SK-N-SH (cell line): Measurements from ENCODE around the gene CHCHD6. TPM values are rescaled to one million over a fixed set of nuclear protein-coding genes. Genes with fewer than 3 reads are reported as not detected.

Experiments
- CTCF ChIA-PET: fragments of 300-600, 350-600 bp; formaldehyde crosslinking; extraction: SDS; loops from one replicate; lab custom pipeline; 2021; lab: Yijun Ruan, JAX
- POLR2A ChIA-PET: fragments of 350-600 bp; sonication (Branson Sonifier 250); formaldehyde crosslinking; extraction: SDS; loops from one replicate; lab custom pipeline; 2020; ENCODE audit warnings: antibody characterized with exemption, inconsistent platforms; lab: Yijun Ruan, JAX
- DNase-seq: peaks from one replicate; pipeline ENCODE4 v3.0.0; 2012
- H2AFZ ChIP-seq: fragments of 200-600 bp; sonication (generic); 2 replicates; pipeline ENCODE4 v1.8.1; 2016; ENCODE audit warnings: antibody characterized with exemption, mild to moderate bottlenecking, low read depth
- H3F3A ChIP-seq: fragments of 200-600 bp; sonication (generic); replicated peaks from 2 replicates; pipeline ENCODE3; 2016; ENCODE audit warnings: antibody characterized with exemption, mild to moderate bottlenecking; ENCODE audit not compliant: insufficient read depth
- H3K27ac ChIP-seq, 2 experiments: fragments of 200-500 bp in 1 of 2; fragments of 200-600 bp in 1 of 2; sonication (Bioruptor generic) in 1 of 2; sonication (generic), shearing (Covaris generic) in 1 of 2; 2 replicates each; pipeline versions ENCODE4 v1.5.1 to v1.6.1; 2014 to 2016; ENCODE audit warnings: low read depth in 2 of 2, inconsistent platforms in 1 of 2, low read length in 1 of 2, mild to moderate bottlenecking in 1 of 2, mixed read lengths in 1 of 2
- H3K27me3 ChIP-seq: fragments of 200-600 bp; sonication (generic), shearing (Covaris generic); 2 replicates; pipeline ENCODE4 v1.6.1; 2016; ENCODE audit warnings: mixed run types; ENCODE audit not compliant: insufficient read depth
- H3K36me3 ChIP-seq, 2 experiments: fragments of 200-500 bp in 1 of 2; fragments of 200-600 bp in 1 of 2; sonication (Bioruptor generic) in 1 of 2; sonication (generic) in 1 of 2; replicated peaks in 1 of 2; 2 replicates each; pipeline versions ENCODE3 to v1.5.1; 2014 to 2016; ENCODE audit warnings: low read length in 1 of 2, mild to moderate bottlenecking in 1 of 2; ENCODE audit not compliant: insufficient read depth in 2 of 2, control insufficient read depth in 1 of 2
- H3K4me1 ChIP-seq, 2 experiments: fragments of 200-500 bp in 1 of 2; fragments of 200-600 bp in 1 of 2; sonication (Bioruptor generic) in 1 of 2; sonication (generic), shearing (Covaris generic) in 1 of 2; 2 replicates each; pipeline versions ENCODE4 v1.5.1 to v1.6.1; 2014 to 2016; ENCODE audit warnings: low read depth in 1 of 2, low read length in 1 of 2, mixed run types in 1 of 2; ENCODE audit not compliant: insufficient read depth in 2 of 2, control insufficient read depth in 1 of 2
- H3K4me2 ChIP-seq: fragments of 200-600 bp; sonication (generic), shearing (Covaris generic); 2 replicates; pipeline ENCODE4 v1.6.1; 2017; ENCODE audit warnings: mixed run types
- H3K4me3 ChIP-seq, 2 experiments: fragments of 200-500 bp in 1 of 2; fragments of 200-600 bp in 1 of 2; sonication (Bioruptor generic) in 1 of 2; sonication (generic), shearing (Covaris generic) in 1 of 2; 2 replicates each; pipeline versions ENCODE4 v1.5.1 to v1.8.1; 2014 to 2016; ENCODE audit warnings: low read depth in 2 of 2, inconsistent platforms in 1 of 2, low read length in 1 of 2, mild to moderate bottlenecking in 1 of 2, mixed read lengths in 1 of 2, moderate library complexity in 1 of 2
- H3K79me2 ChIP-seq: fragments of 200-600 bp; sonication (generic); 2 replicates; pipeline ENCODE4 v1.8.1; 2017; ENCODE audit warnings: mild to moderate bottlenecking; ENCODE audit not compliant: insufficient read depth
- H3K9ac ChIP-seq: fragments of 200-600 bp; sonication (generic); 2 replicates; pipeline ENCODE4 v1.6.1; 2017; ENCODE audit warnings: mixed run types
- H3K9me2 ChIP-seq: fragments of 200-600 bp; sonication (generic); 2 replicates; pipeline ENCODE4 v1.6.1; 2017; ENCODE audit warnings: mixed run types
- H3K9me3 ChIP-seq: fragments of 200-600 bp; sonication (generic); 2 replicates; pipeline ENCODE4 v1.6.1; 2017; ENCODE audit warnings: mixed run types, mild to moderate bottlenecking, moderate library complexity
- H4K20me1 ChIP-seq: fragments of 200-600 bp; sonication (generic); 2 replicates; pipeline ENCODE4 v1.6.1; 2017; ENCODE audit warnings: mild to moderate bottlenecking, mixed run types; ENCODE audit not compliant: insufficient read depth
- CHD2 ChIP-seq: fragments of 150-350 bp; IDR thresholded peaks from 2 replicates; pipeline ENCODE4 v1.6.1; 2018; ENCODE audit warnings: low read length; ENCODE audit not compliant: partially characterized antibody
- CTCF ChIP-seq: fragments of 200-600 bp; sonication (generic); IDR thresholded peaks from 2 replicates; pipeline ENCODE4 v1.6.1; 2017; ENCODE audit warnings: antibody characterized with exemption, mild to moderate bottlenecking, moderate library complexity
- EP300 ChIP-seq, 2 experiments: IDR thresholded peaks; 2 replicates each; pipeline versions ENCODE4 v1.4.0 to v1.6.1; 2012; ENCODE audit warnings: borderline replicate concordance in 1 of 2, low read depth in 1 of 2, low read length in 1 of 2
- EZH2phosphoT487 ChIP-seq: fragments of 200-600 bp; sonication (generic); IDR thresholded peaks from 2 replicates; pipeline ENCODE4 v1.6.1; 2017; ENCODE audit warnings: low read depth, mixed run types, mild to moderate bottlenecking, antibody characterized with exemption, moderate library complexity, borderline replicate concordance
- FOXM1 ChIP-seq: IDR thresholded peaks from 2 replicates; pipeline ENCODE4 v1.4.0; 2012; ENCODE audit warnings: low read depth, mild to moderate bottlenecking
- GABPA ChIP-seq: IDR thresholded peaks from 2 replicates; pipeline ENCODE4 v1.4.0; 2012; ENCODE audit warnings: low read depth, mild to moderate bottlenecking
- GATA2 ChIP-seq: sonication (generic); formaldehyde crosslinking; IDR thresholded peaks from 2 replicates; pipeline ENCODE4 v1.5.0; 2020; ENCODE audit warnings: mild to moderate bottlenecking, missing genetic modification reagents
- IRF3 ChIP-seq: fragments of 150-350 bp; IDR thresholded peaks from 2 replicates; pipeline ENCODE4 v1.6.1; 2016; ENCODE audit warnings: mild to moderate bottlenecking, low read depth, low read length
- NRF1 ChIP-seq: IDR thresholded peaks from 2 replicates; pipeline ENCODE4 v1.6.1; 2012; ENCODE audit warnings: low read depth, mild to moderate bottlenecking, low read length
- PBX3 ChIP-seq: IDR thresholded peaks from 2 replicates; pipeline ENCODE4; 2012
- RCOR1 ChIP-seq: fragments of 150-350 bp; IDR thresholded peaks from 2 replicates; pipeline ENCODE4 v1.6.1; 2017; ENCODE audit warnings: antibody characterized with exemption, low read length
- REST ChIP-seq: IDR thresholded peaks from 2 replicates; pipeline ENCODE4 v1.6.1; 2012; ENCODE audit warnings: mild to moderate bottlenecking, low read depth, low read length, moderate library complexity
- SIN3A ChIP-seq: IDR thresholded peaks from 2 replicates; pipeline ENCODE4 v1.6.1; 2012; ENCODE audit warnings: low read depth, mild to moderate bottlenecking, low read length, moderate library complexity, borderline replicate concordance
- SMC3 ChIP-seq: IDR thresholded peaks from 2 replicates; pipeline ENCODE4 v1.6.1; 2012; ENCODE audit warnings: low read depth, low read length, improper control_type of control experiment
- TEAD4 ChIP-seq: IDR thresholded peaks from 2 replicates; pipeline ENCODE4 v1.4.0; 2012; ENCODE audit warnings: mild to moderate bottlenecking, borderline replicate concordance; ENCODE audit not compliant: insufficient read depth
- USF1 ChIP-seq: IDR thresholded peaks from 2 replicates; pipeline ENCODE4 v1.4.0; 2012; ENCODE audit warnings: low read depth, borderline replicate concordance
- WGBS: methylation state at CpG from one replicate; pipeline ENCODE4 v1.1.6; 2017; ENCODE audit warnings: low lambda C conversion rate; 5-methylcytosine and 5-hydroxymethylcytosine counted together
- polyA plus RNA-seq, 3 experiments: library from polyadenylated mRNA; depleted of rRNA; stranded (reverse); fragments of >200 nt; gene quantifications; 2 replicates each; pipeline ENCODE4 v1.2.3, GENCODE V29; 2012
- TF ChIP-seq, protein P1 (sequence below): IDR thresholded peaks from 2 replicates; pipeline ENCODE4 v1.4.0; 2012; ENCODE audit warnings: low read depth, borderline replicate concordance

The CHCHD6 gene
- polyA plus RNA-seq, 1 of the 3 experiments (the other 2 are of a cell fraction): 42.5 TPM

DNA sequence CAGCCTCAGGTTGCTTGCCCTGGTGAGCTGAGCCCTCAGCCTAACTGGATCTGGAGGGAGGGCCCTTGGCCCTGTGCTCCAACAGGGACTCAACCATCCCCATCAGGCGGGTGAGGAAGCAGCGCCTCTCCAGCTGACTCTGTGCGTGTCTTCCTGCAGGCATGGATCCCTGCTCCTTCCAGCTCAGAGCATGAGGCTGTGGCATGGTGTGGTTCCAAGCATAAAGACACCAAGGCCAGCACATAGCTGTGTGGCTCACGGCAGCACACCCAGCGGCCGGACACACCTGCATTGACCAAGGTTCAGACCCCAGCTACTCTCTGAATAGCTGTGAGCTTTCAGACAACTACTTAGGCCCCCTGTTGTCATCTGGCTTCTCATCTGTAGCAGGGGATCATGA, 147.9 kb downstream of the CHCHD6 start:
- no peak for DNase-seq
- no peaks in the 10 kb centered on the region for H3K9me2 ChIP-seq
- no peak overlapping the region for H2AFZ ChIP-seq
- no peaks in the 10 kb centered on the region for H3K36me3 ChIP-seq
- no peaks in the 10 kb centered on the region for H4K20me1 ChIP-seq
- POLR2A ChIA-PET: no interaction called here
- no peak for TF ChIP-seq CHD2
- TF ChIP-seq, protein P1, sequence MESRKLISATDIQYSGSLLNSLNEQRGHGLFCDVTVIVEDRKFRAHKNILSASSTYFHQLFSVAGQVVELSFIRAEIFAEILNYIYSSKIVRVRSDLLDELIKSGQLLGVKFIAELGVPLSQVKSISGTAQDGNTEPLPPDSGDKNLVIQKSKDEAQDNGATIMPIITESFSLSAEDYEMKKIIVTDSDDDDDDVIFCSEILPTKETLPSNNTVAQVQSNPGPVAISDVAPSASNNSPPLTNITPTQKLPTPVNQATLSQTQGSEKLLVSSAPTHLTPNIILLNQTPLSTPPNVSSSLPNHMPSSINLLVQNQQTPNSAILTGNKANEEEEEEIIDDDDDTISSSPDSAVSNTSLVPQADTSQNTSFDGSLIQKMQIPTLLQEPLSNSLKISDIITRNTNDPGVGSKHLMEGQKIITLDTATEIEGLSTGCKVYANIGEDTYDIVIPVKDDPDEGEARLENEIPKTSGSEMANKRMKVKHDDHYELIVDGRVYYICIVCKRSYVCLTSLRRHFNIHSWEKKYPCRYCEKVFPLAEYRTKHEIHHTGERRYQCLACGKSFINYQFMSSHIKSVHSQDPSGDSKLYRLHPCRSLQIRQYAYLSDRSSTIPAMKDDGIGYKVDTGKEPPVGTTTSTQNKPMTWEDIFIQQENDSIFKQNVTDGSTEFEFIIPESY: no peak
- TF ChIP-seq GATA2: no peak
- no peak for TF ChIP-seq SIN3A
- no peak for TF ChIP-seq RCOR1
- no peak for TF ChIP-seq SMC3
- peaks cover 0 to 6% of the 10 kb centered on the region in 2 experiments; a peak in 2 of 4 replicates for H3K4me1 ChIP-seq
- no peak overlapping the region for H3K4me2 ChIP-seq
- no peaks in the 10 kb centered on the region for H3F3A ChIP-seq
- H3K4me3 ChIP-seq: no peak overlapping the region
- WGBS: 98% methylated on average over 6 of the region's 6 CpGs
- H3K27ac ChIP-seq: no peak overlapping the region
- no peaks in the 10 kb centered on the region for H3K9me3 ChIP-seq
- no peak overlapping the region for H3K9ac ChIP-seq
- no peaks in the 10 kb centered on the region for H3K27me3 ChIP-seq
- CTCF ChIA-PET: interaction anchor here (1.0 to 2.2 kb wide), 3 partner anchors 99 to 695 kb away, joined by 3 to 9 read pairs (median 3); no protein-coding TSS in a partner anchor
- no peaks in the 10 kb centered on the region for H3K79me2 ChIP-seq

DNA sequence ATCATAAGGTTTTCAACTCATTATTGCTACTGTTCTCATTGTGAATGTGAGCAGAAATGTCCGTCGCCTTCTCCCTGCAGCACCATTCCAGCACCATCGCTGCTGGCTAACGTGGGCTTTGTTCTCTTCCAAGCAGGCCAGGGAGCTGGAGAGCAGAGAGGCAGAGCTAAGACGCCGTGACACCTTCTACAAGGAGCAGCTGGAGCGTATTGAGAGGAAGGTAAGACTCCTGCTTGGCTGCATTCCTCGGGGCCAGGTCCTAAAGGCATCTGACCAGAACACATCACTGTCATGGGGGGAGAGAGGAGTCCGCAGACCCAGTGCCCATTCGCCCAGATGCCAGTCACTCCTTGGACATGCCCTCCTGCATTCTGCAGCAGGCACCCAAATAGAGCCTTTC, 148.5 kb downstream of the CHCHD6 start:
- CTCF ChIA-PET: interaction anchor here (0.9 to 2.2 kb wide), 5 partner anchors 75 to 645 kb away, joined by 3 to 9 read pairs (median 4); no protein-coding TSS in a partner anchor

More for the DNA sequence above, 148.5 kb downstream of the CHCHD6 start:
- H3K36me3 ChIP-seq: no peaks in the 10 kb centered on the region
- no peaks in the 10 kb centered on the region for H3F3A ChIP-seq
- whole genome bisulfite sequencing: 98% methylated on average over 8 of the region's 10 CpGs
- DNase-seq: no peak
- H3K9me2 ChIP-seq: no peaks in the 10 kb centered on the region
- H3K9ac ChIP-seq: no peak overlapping the region
- no peak overlapping the region for H3K27ac ChIP-seq
- H3K79me2 ChIP-seq: no peaks in the 10 kb centered on the region
- TF ChIP-seq PBX3 (no peak), EZH2phosphoT487 (no peak), USF1 (no peak), CHD2 (no peak), NRF1 (no peak), CTCF (no peak), REST (no peak), EP300 (IDR thresholded peaks at IDR 0.05; ENCODE audit: borderline replicate concordance in 1 of 2, low read depth in 1 of 2, low read length in 1 of 2) (no peak), TEAD4 (no peak), IRF3 (no peak), GATA2 (no peak), FOXM1 (no peak), GABPA (no peak)
- no peak overlapping the region for H2AFZ ChIP-seq
- POLR2A ChIA-PET: no interaction called here
- H3K4me1 ChIP-seq: peaks cover 0 to 6% of the 10 kb centered on the region in 2 experiments; a peak in 2 of 4 replicates
- no peaks in the 10 kb centered on the region for H3K9me3 ChIP-seq
- H3K4me2 ChIP-seq: no peak overlapping the region
- H3K27me3 ChIP-seq: no peaks in the 10 kb centered on the region
- no peak overlapping the region for H3K4me3 ChIP-seq
- no peaks in the 10 kb centered on the region for H4K20me1 ChIP-seq
